Mucosa of descending colon (tissue), 3 donors: ENCODE results near the gene TOLLIP. TPM values are rescaled to one million over a fixed set of nuclear protein-coding genes. Genes with fewer than 3 reads are reported as not detected.

ENCODE experiments used
- ATAC-seq: fragments of 200-7000 bp; cut with Tn5 transposase; one replicate; pipeline ENCODE4 v1.9.1; 2020; ENCODE audit warnings: mild to moderate bottlenecking, moderate library complexity
- DNase-seq, 3 donors: peaks; one replicate each; pipeline ENCODE4 v3.0.0-alpha.2; 2020
- H3K36me3 ChIP-seq: fragments of 200-600 bp; one replicate; pipeline ENCODE4 v1.8.0; 2021; ENCODE audit warnings: low read depth, mild to moderate bottlenecking
- H3K4me1 ChIP-seq: fragments of 200-600 bp; one replicate; pipeline ENCODE4 v1.8.0; 2021; ENCODE audit warnings: low read depth, mild to moderate bottlenecking
- H3K4me3 ChIP-seq: fragments of 200-600 bp; one replicate; pipeline ENCODE4 v1.8.0; 2021; ENCODE audit warnings: mild to moderate bottlenecking
- H3K9me3 ChIP-seq: fragments of 200-600 bp; one replicate; pipeline ENCODE4 v1.8.0; 2021; ENCODE audit warnings: mild to moderate bottlenecking
- CTCF ChIP-seq: fragments of 200-600 bp; IDR thresholded peaks from one replicate; pipeline ENCODE4 v1.8.0; 2022; ENCODE audit warnings: antibody characterized with exemption, mild to moderate bottlenecking
- intact Hi-C, 2 donors: fragments of 100-400 bp; cut with DNase I in 1 of 2; cut with micrococcal nuclease in 1 of 2; formaldehyde crosslinking; loops; one replicate each; pipeline versions ENCODE4 v1.11.0 to v1.11.1; 2022; cut with DNase I, micrococcal nuclease
- total RNA-seq, 3 donors: library from RNA; stranded (reverse); fragmentation: NEBNext Ultra II Directional in 2 of 3; extraction: Animal tissue kit (Norgen Biotek cat#: 25700) in 2 of 3; gene quantifications; one replicate each; pipeline versions ENCODE4 v1.2.1 to v1.2.4, GENCODE V29; 2021 to 2023
- donor health status: DM: no; HTN: no; CAD: no; lungs with moderate emphysema.
- donor health status: DM: no; HTN: no; CAD: no.
- donor health status: DM: no; HTN: yes; CAD: no.

The TOLLIP gene
- total RNA-seq, 3 donors from 2014 or later = 62.4 to 65.4 (median 62.5) TPM

DNA sequence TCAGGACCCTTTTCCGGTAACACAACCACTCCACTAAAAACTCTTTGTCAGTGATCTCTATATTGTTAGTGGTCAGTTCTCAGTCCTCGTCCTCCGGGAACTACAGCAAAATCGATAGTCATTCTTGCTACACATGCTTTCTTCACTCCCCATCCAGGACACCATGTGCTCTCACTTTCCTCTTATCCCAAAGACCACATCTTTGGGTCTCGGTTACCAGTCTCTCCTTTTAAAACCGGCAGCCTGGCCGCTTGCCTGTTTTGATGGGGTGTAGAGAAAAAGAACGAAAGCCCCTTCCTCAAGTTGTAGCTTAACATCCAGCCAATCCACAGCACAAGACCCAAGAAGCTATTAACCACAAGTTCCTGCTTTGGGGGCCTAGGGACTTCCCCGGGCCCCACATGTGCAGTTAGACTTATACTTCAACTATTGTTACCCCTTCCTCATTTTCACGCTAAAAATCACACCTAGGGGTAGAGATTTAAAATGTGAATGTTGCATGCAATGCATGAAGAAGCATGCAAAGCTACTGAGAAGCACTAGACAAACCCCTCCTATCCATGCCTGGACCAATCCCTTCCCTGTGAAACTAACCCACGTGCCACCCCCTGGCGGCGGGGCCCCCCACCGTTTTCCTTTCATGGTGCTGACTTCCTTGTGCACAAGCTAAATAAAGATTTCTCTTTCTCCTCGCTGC, 1.5 kb upstream of the TOLLIP start:
- Histone ChIP-seq H3K4me3 (no peak overlapping the region), H3K36me3 (no peaks in the 10 kb centered on the region), H3K9me3 (peaks cover 3% of the 10 kb centered on the region), H3K4me1 (peaks cover 27% of the 10 kb centered on the region)
- ATAC-seq = no peak
- DNase-seq = peak in 2 of 3 donors; percentile 45 to 63
- no peak for TF ChIP-seq CTCF
- intact Hi-C loops = no loop called here

DNA sequence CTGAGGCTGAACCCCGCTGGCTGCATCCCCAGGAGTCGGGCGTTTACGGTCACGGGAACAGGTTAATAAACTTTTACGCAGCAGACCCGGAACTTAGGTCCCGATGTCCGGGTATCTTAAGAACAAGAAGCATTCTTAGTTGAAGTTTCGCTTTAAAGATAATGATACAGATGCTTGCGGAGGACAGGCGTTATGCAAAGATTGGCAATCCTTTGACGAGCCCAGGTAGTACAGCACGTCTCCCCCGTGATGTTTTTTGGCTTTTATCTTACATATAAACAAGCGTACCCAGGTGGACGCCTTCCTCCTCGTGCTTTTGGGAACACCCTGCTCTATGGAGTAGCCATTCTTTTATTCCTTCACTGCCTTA, 871 bp upstream of the TOLLIP start:
- Histone ChIP-seq H3K36me3 (no peaks in the 10 kb centered on the region), H3K9me3 (peaks cover 3% of the 10 kb centered on the region), H3K4me1 (peaks cover 31% of the 10 kb centered on the region), H3K4me3 (peak overlapping the region; percentile 61)
- DNase-seq (peak in 1 of 3 donors; percentile 51), ATAC-seq (peak; percentile 24)
- no peak for TF ChIP-seq CTCF
- intact Hi-C loops = no loop called here

DNA sequence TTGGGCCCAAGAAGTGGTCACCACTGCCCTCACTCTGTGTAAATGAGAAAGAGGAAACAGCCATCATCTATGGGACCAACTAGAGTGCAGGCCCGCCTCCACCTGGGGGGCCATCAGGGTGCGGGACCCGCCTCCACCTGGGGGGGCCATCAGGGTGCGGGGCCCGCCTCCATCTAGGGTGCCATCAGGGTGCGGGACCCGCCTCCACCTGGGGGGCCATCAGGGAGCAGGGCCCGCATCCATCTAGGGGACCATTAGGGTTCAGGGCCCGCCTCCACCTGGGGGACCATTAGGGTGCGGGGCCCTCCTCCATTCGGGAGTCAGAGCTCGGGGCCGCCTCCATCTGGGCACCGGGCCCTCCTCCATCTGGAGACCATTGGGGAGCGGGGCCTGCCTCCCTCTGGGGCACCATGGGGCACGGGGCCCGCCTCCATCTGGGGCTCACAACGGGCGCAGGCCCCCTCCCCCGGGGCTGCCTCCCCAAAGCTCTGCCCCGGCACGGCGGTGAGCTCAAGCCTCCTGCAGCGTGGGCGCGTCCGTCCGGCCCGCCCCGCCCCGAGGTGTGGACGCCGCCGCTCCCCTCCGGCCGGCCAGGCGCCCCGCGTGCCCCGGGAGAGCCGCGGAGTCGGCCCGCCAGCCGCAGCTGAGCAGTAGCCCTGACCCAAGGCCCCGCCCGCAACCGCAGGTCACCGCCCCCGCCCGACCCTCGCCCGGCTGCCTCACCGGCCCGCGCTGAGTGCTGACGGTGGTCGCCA, 512 bp downstream of the TOLLIP start:
- H3K4me1 ChIP-seq = peaks cover 44% of the 10 kb centered on the region
- H3K36me3 ChIP-seq = no peaks in the 10 kb centered on the region
- ATAC-seq (peak; percentile 65), DNase-seq (peak in 1 of 3 donors; percentile 66)
- peak overlapping the region; percentile 61 for H3K4me3 ChIP-seq
- TF ChIP-seq CTCF = no peak
- intact Hi-C loops = no loop called here
- peaks cover 3% of the 10 kb centered on the region for H3K9me3 ChIP-seq

- H3K4me1 ChIP-seq = peaks cover 52% of the 10 kb centered on the region
- intact Hi-C loops = no loop called here
- peak in 1 of 3 donors; percentile 36 for DNase-seq
- no peaks in the 10 kb centered on the region for H3K36me3 ChIP-seq
- TF ChIP-seq CTCF = no peak
- H3K9me3 ChIP-seq = peaks cover 3% of the 10 kb centered on the region
- ATAC-seq = no peak
- no peak overlapping the region for H3K4me3 ChIP-seq
Observed at GRCh38 chr11:1307998-1308742, 1.3 kb downstream of the TOLLIP start.

- TF ChIP-seq CTCF = no peak
- H3K36me3 ChIP-seq = no peaks in the 10 kb centered on the region
- H3K4me3 ChIP-seq = no peak overlapping the region
- H3K4me1 ChIP-seq = peaks cover 56% of the 10 kb centered on the region
- DNase-seq (peak in 2 of 3 donors; percentile 47 to 64), ATAC-seq (no peak)
- intact Hi-C loops = no loop called here
- peaks cover 3% of the 10 kb centered on the region for H3K9me3 ChIP-seq
Observed at GRCh38 chr11:1307163-1307870, 2.1 kb downstream of the TOLLIP start.
